Thymus (tissue), 11 donors: Measurements from ENCODE around the gene PXDC1. TPM values are rescaled to one million over a fixed set of nuclear protein-coding genes. Genes with fewer than 3 reads are reported as not detected.
"Not testable (repeated sequence)": the region's sequence is repeated elsewhere in the genome, so short reads cannot be mapped to it uniquely, and the experiment has no call there.

Experiments
- DNase-seq, 9 donors: peaks; one replicate each; pipeline ENCODE4 v3.0.0-alpha.2; 2013; ENCODE audit warnings: low spot score in 9 of 9, low read depth in 6 of 9, missing footprints in 1 of 9
- H3K27ac ChIP-seq, 2 donors: one replicate each; pipeline ENCODE4 v1.5.1; 2013; ENCODE audit warnings: control low read depth in 1 of 2, low read depth in 1 of 2, low read length in 1 of 2, mild to moderate bottlenecking in 1 of 2, moderate library complexity in 1 of 2
- H3K27me3 ChIP-seq, 2 donors: one replicate each; pipeline ENCODE4 v1.5.1; 2013; ENCODE audit warnings: low read length in 1 of 2; ENCODE audit not compliant: control insufficient read depth in 2 of 2, insufficient read depth in 1 of 2
- H3K36me3 ChIP-seq, 2 donors: one replicate each; pipeline ENCODE4 v1.5.1; 2013; ENCODE audit warnings: low read length in 1 of 2, mild to moderate bottlenecking in 1 of 2, moderate library complexity in 1 of 2; ENCODE audit not compliant: control insufficient read depth in 2 of 2, insufficient read depth in 2 of 2
- H3K4me1 ChIP-seq, 2 donors: one replicate each; pipeline ENCODE4 v1.5.1; 2013; ENCODE audit warnings: low read length in 2 of 2; ENCODE audit not compliant: control insufficient read depth in 2 of 2, insufficient read depth in 2 of 2
- H3K4me3 ChIP-seq, 2 donors: one replicate each; pipeline ENCODE4 v1.5.1; 2013; ENCODE audit warnings: low read length in 2 of 2, control low read depth in 1 of 2, mild to moderate bottlenecking in 1 of 2
- H3K9me3 ChIP-seq, 2 donors: one replicate each; pipeline ENCODE4 v1.5.1; 2013; ENCODE audit warnings: low read length in 1 of 2, mild to moderate bottlenecking in 1 of 2; ENCODE audit not compliant: control insufficient read depth in 2 of 2, insufficient read depth in 1 of 2
- WGBS: extraction: QIAGEN DNeasy Blood & Tissue Kit; methylation state at CpG from one replicate; pipeline ENCODE4 v1.1.7; 2013; 5-methylcytosine and 5-hydroxymethylcytosine counted together
- polyA plus RNA-seq: library from polyadenylated mRNA; stranded (reverse); fragments of 200-250 nt; gene quantifications from one replicate; pipeline ENCODE4 v1.2.3, GENCODE V29; 2013
- total RNA-seq: library from RNA; stranded (reverse); fragments of 120-200 nt; gene quantifications from one replicate; pipeline ENCODE4 v1.2.4, GENCODE V29; 2013
- donor health status: healthy.

PXDC1 gene
- total and polyA plus RNA-seq, 2 donors = 4.5 to 21.4 TPM

GRCh38 chr6:3766214-3766613, 14.7 kb upstream of the PXDC1 start:
- Histone ChIP-seq H3K9me3 (no peaks in the 10 kb centered on the region), H3K36me3 (no peaks in the 10 kb centered on the region), H3K27ac (no peak overlapping the region), H3K27me3 (peaks cover 0 to 3% of the 10 kb centered on the region in 2 donors), H3K4me3 (no peak overlapping the region), H3K4me1 (no peaks in the 10 kb centered on the region)
- DNase-seq = no peak
- WGBS = 95% methylated on average over 9 of the region's 9 CpGs

- Histone ChIP-seq H3K9me3 (no peaks in the 10 kb centered on the region), H3K4me3 (no peak overlapping the region), H3K4me1 (no peaks in the 10 kb centered on the region), H3K36me3 (no peaks in the 10 kb centered on the region), H3K27me3 (peaks cover 0 to 3% of the 10 kb centered on the region in 2 donors), H3K27ac (no peak overlapping the region)
- DNase-seq = no peak
- WGBS = 83% methylated on average over 6 of the region's 6 CpGs
Measured at GRCh38 chr6:3765415-3765814, 13.9 kb upstream of the PXDC1 start.

GRCh38 chr6:3764516-3765335, 13.2 kb upstream of the PXDC1 start:
- no peak for DNase-seq
- peaks cover 0 to 3% of the 10 kb centered on the region in 2 donors for H3K27me3 ChIP-seq

GRCh38 chr6:3762852-3763251, 11.3 kb upstream of the PXDC1 start:
- H3K27me3 ChIP-seq = peaks cover 0 to 3% of the 10 kb centered on the region in 2 donors
- WGBS = 96% methylated on average over 6 of the region's 6 CpGs

More at GRCh38 chr6:3764516-3765335, 13.2 kb upstream of the PXDC1 start:
- no peak overlapping the region for H3K27ac ChIP-seq
- no peaks in the 10 kb centered on the region for H3K4me1 ChIP-seq
- H3K36me3 ChIP-seq = no peaks in the 10 kb centered on the region
- H3K9me3 ChIP-seq = no peaks in the 10 kb centered on the region
- WGBS = 59% methylated on average over 5 of the region's 5 CpGs
- no peak overlapping the region for H3K4me3 ChIP-seq

GRCh38 chr6:3762359-3762758, 10.8 kb upstream of the PXDC1 start:
- H3K4me3 ChIP-seq = no peak overlapping the region
- WGBS = 96% methylated on average over 15 of the region's 15 CpGs
- DNase-seq = no peak
- H3K27ac ChIP-seq = no peak overlapping the region
- peaks cover 0 to 3% of the 10 kb centered on the region in 2 donors for H3K27me3 ChIP-seq
- no peaks in the 10 kb centered on the region for H3K9me3 ChIP-seq
- no peaks in the 10 kb centered on the region for H3K4me1 ChIP-seq
- no peaks in the 10 kb centered on the region for H3K36me3 ChIP-seq

More at GRCh38 chr6:3762852-3763251, 11.3 kb upstream of the PXDC1 start:
- H3K4me3 ChIP-seq = no peak overlapping the region
- no peaks in the 10 kb centered on the region for H3K36me3 ChIP-seq
- no peaks in the 10 kb centered on the region for H3K9me3 ChIP-seq
- no peak overlapping the region for H3K27ac ChIP-seq
- no peak for DNase-seq
- no peaks in the 10 kb centered on the region for H3K4me1 ChIP-seq

GRCh38 chr6:3761989-3762270, 10.4 kb upstream of the PXDC1 start:
- Histone ChIP-seq H3K27ac (no peak overlapping the region), H3K36me3 (no peaks in the 10 kb centered on the region), H3K4me1 (no peaks in the 10 kb centered on the region), H3K9me3 (no peaks in the 10 kb centered on the region), H3K27me3 (peaks cover 0 to 3% of the 10 kb centered on the region in 2 donors), H3K4me3 (no peak overlapping the region)
- DNase-seq = no peak
- 98% methylated on average over 8 of the region's 8 CpGs for WGBS

GRCh38 chr6:3759646-3760232, 8.2 kb upstream of the PXDC1 start:
- H3K4me1 ChIP-seq = no peaks in the 10 kb centered on the region
- no peak for DNase-seq
- H3K4me3 ChIP-seq = no peak overlapping the region
- 90% methylated on average over 6 of the region's 6 CpGs for WGBS
- no peaks in the 10 kb centered on the region for H3K9me3 ChIP-seq
- H3K27me3 ChIP-seq = peaks cover under 1 to 9% of the 10 kb centered on the region in 2 donors
- H3K27ac ChIP-seq = no peak overlapping the region
- H3K36me3 ChIP-seq = no peaks in the 10 kb centered on the region

GRCh38 chr6:3758842-3759144, 7.3 kb upstream of the PXDC1 start:
- no peak for DNase-seq
- H3K36me3 ChIP-seq = no peaks in the 10 kb centered on the region
- H3K4me1 ChIP-seq = no peaks in the 10 kb centered on the region
- H3K9me3 ChIP-seq = no peaks in the 10 kb centered on the region
- no peak overlapping the region for H3K27ac ChIP-seq
- no peak overlapping the region for H3K4me3 ChIP-seq
- 82% methylated on average over 7 of the region's 7 CpGs for WGBS
- peaks cover 8 to 16% of the 10 kb centered on the region in 2 donors for H3K27me3 ChIP-seq

- H3K4me3 ChIP-seq, H3K27ac ChIP-seq, H3K36me3 ChIP-seq, H3K4me1 ChIP-seq, DNase-seq, H3K9me3 ChIP-seq: not testable (repeated sequence)
- 98% methylated on average over 57 of the region's 57 CpGs for WGBS
- peaks cover 14 to 21% of the 10 kb centered on the region in 2 donors for H3K27me3 ChIP-seq
Measured at GRCh38 chr6:3757998-3758841, 6.7 kb upstream of the PXDC1 start.
